ENCODE measurements around the gene RAVER2. TPM values are rescaled to one million over a fixed set of nuclear protein-coding genes. Genes with fewer than 3 reads are reported as not detected.
"Not testable (repeated sequence)": the region's sequence is repeated elsewhere in the genome, so short reads cannot be mapped to it uniquely, and the experiment has no call there.

The RAVER2 gene
- total RNA-seq, 4 donors from 2014 or later: 46.8 to 94.5 (median 71.0) TPM

DNA sequence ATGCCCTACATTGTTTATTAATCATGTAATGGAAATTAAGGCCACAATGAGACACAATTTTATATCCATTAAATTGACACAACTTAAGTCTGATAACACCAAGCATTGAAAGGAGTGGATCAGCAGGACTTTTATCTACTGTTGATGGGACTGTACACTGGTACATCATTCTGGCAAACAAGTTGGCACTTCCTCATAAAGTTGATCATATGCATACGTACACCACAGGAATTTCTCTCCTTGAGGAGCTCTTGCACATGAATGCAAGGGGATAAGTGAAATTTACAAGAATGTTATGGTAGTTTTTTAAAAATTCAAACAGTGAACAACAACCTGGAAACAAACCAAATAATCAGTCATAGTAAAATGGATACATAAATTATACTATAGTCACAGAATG lies 20.1 kb downstream of the RAVER2 start:
- in situ Hi-C loops (cut with MboI; ENCODE audit: low pct_ligation_motif_present in 1 of 4, low pct_unique_long_range_greater_than_20kb in 1 of 4, low sequenced_read_pairs in 3 of 4) (no loop called here), intact Hi-C loops (cut with DNase I; ENCODE audit: low total_unique reads) (no loop called here)
- 80 to 97% methylated on average over 1 of the region's 1 CpG for WGBS, 2 donors (ENCODE audit: low coverage in 1 of 2)
- Histone ChIP-seq H3K36me3 (peaks cover 0 to 5% (median 0%) of the 10 kb centered on the region in 4 donors), H3K27me3 (no peaks in the 10 kb centered on the region), H3K27ac (no peak overlapping the region), H3K4me1 (peaks cover 0 to 15% (median 10%) of the 10 kb centered on the region in 4 donors), H3K9me3 (no peaks in the 10 kb centered on the region), H3K4me3 (no peak overlapping the region)
- TF ChIP-seq POLR2AphosphoS5 (IDR thresholded peaks at IDR 0.05) (no peak), POLR2A (IDR thresholded peaks at IDR 0.05) (no peak), EP300 (IDR thresholded peaks at IDR 0.05; ENCODE audit: low read depth) (no peak)
- TF ChIP-seq, protein P1, sequence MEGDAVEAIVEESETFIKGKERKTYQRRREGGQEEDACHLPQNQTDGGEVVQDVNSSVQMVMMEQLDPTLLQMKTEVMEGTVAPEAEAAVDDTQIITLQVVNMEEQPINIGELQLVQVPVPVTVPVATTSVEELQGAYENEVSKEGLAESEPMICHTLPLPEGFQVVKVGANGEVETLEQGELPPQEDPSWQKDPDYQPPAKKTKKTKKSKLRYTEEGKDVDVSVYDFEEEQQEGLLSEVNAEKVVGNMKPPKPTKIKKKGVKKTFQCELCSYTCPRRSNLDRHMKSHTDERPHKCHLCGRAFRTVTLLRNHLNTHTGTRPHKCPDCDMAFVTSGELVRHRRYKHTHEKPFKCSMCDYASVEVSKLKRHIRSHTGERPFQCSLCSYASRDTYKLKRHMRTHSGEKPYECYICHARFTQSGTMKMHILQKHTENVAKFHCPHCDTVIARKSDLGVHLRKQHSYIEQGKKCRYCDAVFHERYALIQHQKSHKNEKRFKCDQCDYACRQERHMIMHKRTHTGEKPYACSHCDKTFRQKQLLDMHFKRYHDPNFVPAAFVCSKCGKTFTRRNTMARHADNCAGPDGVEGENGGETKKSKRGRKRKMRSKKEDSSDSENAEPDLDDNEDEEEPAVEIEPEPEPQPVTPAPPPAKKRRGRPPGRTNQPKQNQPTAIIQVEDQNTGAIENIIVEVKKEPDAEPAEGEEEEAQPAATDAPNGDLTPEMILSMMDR (IDR thresholded peaks at IDR 0.05): no peak
- no peak for DNase-seq

DNA sequence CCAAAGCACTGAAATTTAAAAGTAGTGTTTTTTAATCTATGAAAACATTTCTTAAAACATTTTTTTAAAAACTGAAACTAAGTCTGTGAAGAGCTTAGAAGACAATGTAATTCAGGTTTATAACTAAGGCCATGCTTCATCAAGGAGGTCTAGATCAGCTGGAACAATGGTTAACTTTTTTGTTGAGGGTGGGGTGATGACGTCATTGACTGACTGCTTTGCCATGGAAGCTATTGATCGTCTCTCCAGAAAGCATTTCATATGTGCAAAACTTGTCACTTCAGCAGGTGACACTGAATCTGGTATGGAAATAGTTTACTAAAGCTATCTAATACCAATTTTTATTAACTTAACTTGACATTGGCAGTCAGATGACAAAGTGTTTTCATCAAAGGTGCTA lies 21.0 kb downstream of the RAVER2 start:
- H3K4me3 ChIP-seq: no peak overlapping the region
- no peaks in the 10 kb centered on the region for H3K9me3 ChIP-seq
- 44 to 54% methylated on average over 2 of the region's 2 CpGs for WGBS, 2 donors (ENCODE audit: low coverage in 1 of 2)
- DNase-seq: no peak
- H3K36me3 ChIP-seq: peaks cover 0 to 11% (median 0%) of the 10 kb centered on the region in 4 donors
- H3K27me3 ChIP-seq: no peaks in the 10 kb centered on the region
- no peak overlapping the region for H3K27ac ChIP-seq
- intact Hi-C loops (cut with DNase I; ENCODE audit: low total_unique reads) (no loop called here), in situ Hi-C loops (cut with MboI; ENCODE audit: low pct_ligation_motif_present in 1 of 4, low pct_unique_long_range_greater_than_20kb in 1 of 4, low sequenced_read_pairs in 3 of 4) (no loop called here)
- peaks cover 0 to 7% (median 3%) of the 10 kb centered on the region in 4 donors for H3K4me1 ChIP-seq
- TF ChIP-seq, protein P1 (IDR thresholded peaks at IDR 0.05): no peak
- TF ChIP-seq EP300 (IDR thresholded peaks at IDR 0.05; ENCODE audit: low read depth) (no peak), POLR2AphosphoS5 (IDR thresholded peaks at IDR 0.05) (no peak), POLR2A (IDR thresholded peaks at IDR 0.05) (no peak)

DNA sequence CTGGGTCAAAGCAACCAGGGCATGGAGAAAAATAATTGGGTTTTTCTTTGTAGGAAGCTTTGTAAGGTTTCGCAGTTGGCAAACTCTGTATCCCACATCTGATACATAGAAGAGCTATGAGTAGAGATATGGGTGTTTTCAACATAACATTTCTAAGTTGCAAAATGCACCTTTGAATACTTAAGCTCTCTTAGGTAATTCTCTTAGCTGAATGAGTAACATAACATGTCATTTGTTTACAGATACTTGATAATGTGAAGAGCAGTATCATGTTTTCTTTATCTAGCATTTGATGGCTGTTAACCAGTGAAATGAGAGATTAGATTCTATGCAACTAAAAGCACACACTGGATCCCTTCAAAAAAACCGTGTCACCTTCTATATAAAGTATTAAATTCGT lies 21.6 kb downstream of the RAVER2 start:
- no peak for DNase-seq
- H3K27ac ChIP-seq: no peak overlapping the region
- in situ Hi-C loops (cut with MboI; ENCODE audit: low pct_ligation_motif_present in 1 of 4, low pct_unique_long_range_greater_than_20kb in 1 of 4, low sequenced_read_pairs in 3 of 4) (no loop called here), intact Hi-C loops (cut with DNase I; ENCODE audit: low total_unique reads) (no loop called here)
- peaks cover 0 to 11% (median 0%) of the 10 kb centered on the region in 4 donors for H3K36me3 ChIP-seq
- peaks cover 0 to under 1% (median 0%) of the 10 kb centered on the region in 4 donors for H3K4me1 ChIP-seq
- H3K4me3 ChIP-seq: no peak overlapping the region
- TF ChIP-seq POLR2A (IDR thresholded peaks at IDR 0.05): no peak
- H3K27me3 ChIP-seq: no peaks in the 10 kb centered on the region
- H3K9me3 ChIP-seq: no peaks in the 10 kb centered on the region
- 83 to 85% methylated on average over 3 of the region's 3 CpGs for WGBS, 2 donors (ENCODE audit: low coverage in 1 of 2)

DNA sequence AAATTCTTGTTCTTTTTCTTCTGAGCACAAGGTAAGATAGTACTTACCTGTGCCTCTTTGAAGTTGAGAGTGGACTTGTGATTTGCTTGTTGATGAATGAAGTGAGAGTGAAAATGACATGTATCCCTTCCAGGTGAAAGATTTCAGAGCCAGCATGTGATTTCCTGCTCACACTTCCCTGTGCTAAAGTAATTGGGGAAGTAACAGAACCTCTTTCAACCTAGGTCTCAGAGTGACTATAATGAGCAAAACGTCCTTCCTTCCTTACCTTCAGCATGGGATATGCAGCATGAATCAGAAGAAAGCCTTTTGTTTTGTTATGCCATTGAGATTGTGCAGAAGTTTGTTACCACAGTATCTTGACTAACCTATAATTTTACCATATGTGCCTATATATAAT lies 24.6 kb downstream of the RAVER2 start:
- DNase-seq: no peak
- TF ChIP-seq, protein P1 (IDR thresholded peaks at IDR 0.05): no peak
- no peak for TF ChIP-seq EP300 (IDR thresholded peaks at IDR 0.05; ENCODE audit: low read depth)
- intact Hi-C loops (cut with DNase I; ENCODE audit: low total_unique reads): no loop called here
- in situ Hi-C loops (cut with MboI; ENCODE audit: low pct_ligation_motif_present in 1 of 4, low pct_unique_long_range_greater_than_20kb in 1 of 4, low sequenced_read_pairs in 3 of 4): no loop called here
- peaks cover 0 to 11% (median 0%) of the 10 kb centered on the region in 4 donors for H3K36me3 ChIP-seq
- H3K4me1 ChIP-seq: no peaks in the 10 kb centered on the region
- no peak overlapping the region for H3K27ac ChIP-seq
- H3K27me3 ChIP-seq: no peaks in the 10 kb centered on the region
- WGBS, 2 donors (ENCODE audit: low coverage in 1 of 2): 39% methylated on average over 1 of the region's 1 CpG; no CpG with 5 or more reads in 1 of the 2 donors
- no peaks in the 10 kb centered on the region for H3K9me3 ChIP-seq
- H3K4me3 ChIP-seq: no peak overlapping the region

DNA sequence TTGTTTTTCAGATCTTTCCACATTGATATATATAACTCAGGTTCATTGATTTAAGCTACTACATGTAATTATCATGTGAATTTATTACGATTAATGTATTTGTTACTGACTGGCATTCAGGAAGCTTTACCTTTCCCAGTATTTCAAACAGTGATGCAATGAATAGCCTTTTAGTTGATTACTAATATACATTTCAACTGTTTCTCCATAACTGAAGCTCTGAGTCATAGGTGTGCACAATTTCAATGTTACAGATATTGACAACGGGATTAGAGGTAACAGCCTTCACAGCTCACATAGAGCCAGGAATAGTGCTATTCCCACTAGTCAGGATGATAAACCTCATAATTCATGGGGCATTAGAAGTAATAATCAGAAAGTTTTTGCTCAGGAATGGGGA lies 25.1 kb downstream of the RAVER2 start:
- no peaks in the 10 kb centered on the region for H3K27me3 ChIP-seq
- in situ Hi-C loops (cut with MboI; ENCODE audit: low pct_ligation_motif_present in 1 of 4, low pct_unique_long_range_greater_than_20kb in 1 of 4, low sequenced_read_pairs in 3 of 4) (no loop called here), intact Hi-C loops (cut with DNase I; ENCODE audit: low total_unique reads) (no loop called here)
- H3K9me3 ChIP-seq: no peaks in the 10 kb centered on the region
- TF ChIP-seq, protein P1 (IDR thresholded peaks at IDR 0.05): no peak
- TF ChIP-seq EP300 (IDR thresholded peaks at IDR 0.05; ENCODE audit: low read depth) (no peak), POLR2AphosphoS5 (IDR thresholded peaks at IDR 0.05) (no peak), POLR2A (IDR thresholded peaks at IDR 0.05) (no peak)
- no peak overlapping the region for H3K4me3 ChIP-seq
- no peak for DNase-seq
- no peak overlapping the region for H3K27ac ChIP-seq
- H3K36me3 ChIP-seq: peaks cover 0 to 11% (median 0%) of the 10 kb centered on the region in 4 donors
- H3K4me1 ChIP-seq: no peaks in the 10 kb centered on the region
- 98 to 100% methylated on average over 2 of the region's 2 CpGs for WGBS, 2 donors (ENCODE audit: low coverage in 1 of 2)

DNA sequence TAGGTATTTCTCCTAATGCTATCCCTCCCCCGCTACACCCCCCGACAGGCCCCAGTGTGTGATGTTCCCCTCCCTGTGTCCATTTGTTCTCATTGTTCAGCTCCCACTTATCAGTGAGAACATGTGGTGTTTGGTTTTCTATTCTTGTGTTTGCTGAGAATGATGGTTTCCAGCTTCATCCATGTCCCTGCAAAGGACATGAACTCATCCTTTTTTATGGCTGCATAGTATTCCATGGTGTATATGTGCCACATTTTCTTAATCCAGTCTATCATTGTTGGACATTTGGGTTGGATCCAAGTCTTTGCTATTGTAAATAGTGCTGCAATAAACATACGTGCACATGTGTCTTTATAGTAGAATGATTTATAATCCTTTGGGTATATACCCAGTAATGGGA lies 28.4 kb downstream of the RAVER2 start:
- DNase-seq; H3K9me3 ChIP-seq; H3K4me3 ChIP-seq; H3K27ac ChIP-seq; intact Hi-C loops (cut with DNase I; ENCODE audit: low total_unique reads); H3K4me1 ChIP-seq; H3K27me3 ChIP-seq; in situ Hi-C loops (cut with MboI; ENCODE audit: low pct_ligation_motif_present in 1 of 4, low pct_unique_long_range_greater_than_20kb in 1 of 4, low sequenced_read_pairs in 3 of 4): not testable (repeated sequence)
- WGBS, 2 donors (ENCODE audit: low coverage in 1 of 2): 67 to 87% methylated on average over 2 to 3 of the region's 3 CpGs
- H3K36me3 ChIP-seq: peaks cover 0 to 11% (median 0%) of the 10 kb centered on the region in 4 donors
